Left lung (tissue), 10 donors: ENCODE data around the gene CLPSL1. TPM values are rescaled to one million over a fixed set of nuclear protein-coding genes. Genes with fewer than 3 reads are reported as not detected.

ENCODE experiments used
- ATAC-seq: fragments of 200-7000 bp; cut with Tn5 transposase; one replicate; pipeline ENCODE4 v1.9.1; 2020; ENCODE audit warnings: moderate library complexity
- DNase-seq, 4 donors: peaks; one replicate each; pipeline ENCODE4 v3.0.0-alpha.2; 2013 to 2020
- H3K27ac ChIP-seq, 2 donors: fragments of 200-600 bp; sonication (generic) in 1 of 2; one replicate each; pipeline versions ENCODE4 v1.5.0 to v1.8.0; 2020 to 2021
- H3K27me3 ChIP-seq, 2 donors: fragments of 200-600 bp; sonication (generic) in 1 of 2; one replicate each; pipeline versions ENCODE4 v1.5.0 to v1.8.0; 2020 to 2021
- H3K36me3 ChIP-seq, 2 donors: fragments of 200-600 bp; sonication (generic) in 1 of 2; one replicate each; pipeline versions ENCODE4 v1.5.0 to v1.8.0; 2020 to 2021
- H3K4me1 ChIP-seq, 2 donors: fragments of 200-600 bp; one replicate each; pipeline ENCODE4 v1.8.0; 2021
- H3K4me3 ChIP-seq, 2 donors: fragments of 200-600 bp; sonication (generic) in 1 of 2; one replicate each; pipeline versions ENCODE4 v1.5.0 to v1.8.0; 2020 to 2021; ENCODE audit warnings: mild to moderate bottlenecking in 1 of 2
- H3K9me3 ChIP-seq, 2 donors: fragments of 200-600 bp; sonication (generic) in 1 of 2; one replicate each; pipeline versions ENCODE4 v1.5.0 to v1.8.0; 2020 to 2021
- CTCF ChIP-seq, 2 donors: fragments of 200-600 bp; sonication (generic) in 1 of 2; IDR thresholded peaks; one replicate each; pipeline versions ENCODE4 v1.5.0 to v1.8.0; 2021; ENCODE audit warnings: antibody characterized with exemption in 2 of 2
- intact Hi-C, 2 donors: fragments of 100-400 bp; cut with DNase I; formaldehyde crosslinking; loops; one replicate each; pipeline versions ENCODE4 v1.11.2 to v1.14.2; 2022
- polyA plus RNA-seq, 6 donors: library from polyadenylated mRNA; unstranded; fragments of 120-200 nt; gene quantifications; one replicate each; pipeline ENCODE4 v1.2.1, GENCODE V29; 2013; ENCODE audit not compliant: insufficient read length in 6 of 6
- total RNA-seq, 2 donors: library from RNA; stranded (reverse); fragmentation: NEBNext Ultra II Directional; extraction: Animal tissue kit (Norgen Biotek cat#: 25700); gene quantifications; one replicate each; pipeline ENCODE4 v1.2.1, GENCODE V29; 2021
- donor health status: DM: no; HTN: yes; CAD: no.
- donor health status: DM: no; HTN: no; CAD: no.

The CLPSL1 gene
- total and polyA plus RNA-seq, 8 donors, result not detected

GRCh38 chr6:35801148-35801547, 20.3 kb downstream of the CLPSL1 start:
- Histone ChIP-seq H3K4me1 (peaks cover 4 to 6% of the 10 kb centered on the region in 2 donors), H3K36me3 (no peaks in the 10 kb centered on the region), H3K27ac (no peak overlapping the region), H3K9me3 (no peaks in the 10 kb centered on the region), H3K27me3 (peaks cover 0 to 29% of the 10 kb centered on the region in 2 donors), H3K4me3 (no peak overlapping the region)
- ATAC-seq (no peak), DNase-seq (no peak)
- intact Hi-C loops, result no loop called here
- no peak for TF ChIP-seq CTCF (IDR thresholded peaks at IDR 0.05)

DNA sequence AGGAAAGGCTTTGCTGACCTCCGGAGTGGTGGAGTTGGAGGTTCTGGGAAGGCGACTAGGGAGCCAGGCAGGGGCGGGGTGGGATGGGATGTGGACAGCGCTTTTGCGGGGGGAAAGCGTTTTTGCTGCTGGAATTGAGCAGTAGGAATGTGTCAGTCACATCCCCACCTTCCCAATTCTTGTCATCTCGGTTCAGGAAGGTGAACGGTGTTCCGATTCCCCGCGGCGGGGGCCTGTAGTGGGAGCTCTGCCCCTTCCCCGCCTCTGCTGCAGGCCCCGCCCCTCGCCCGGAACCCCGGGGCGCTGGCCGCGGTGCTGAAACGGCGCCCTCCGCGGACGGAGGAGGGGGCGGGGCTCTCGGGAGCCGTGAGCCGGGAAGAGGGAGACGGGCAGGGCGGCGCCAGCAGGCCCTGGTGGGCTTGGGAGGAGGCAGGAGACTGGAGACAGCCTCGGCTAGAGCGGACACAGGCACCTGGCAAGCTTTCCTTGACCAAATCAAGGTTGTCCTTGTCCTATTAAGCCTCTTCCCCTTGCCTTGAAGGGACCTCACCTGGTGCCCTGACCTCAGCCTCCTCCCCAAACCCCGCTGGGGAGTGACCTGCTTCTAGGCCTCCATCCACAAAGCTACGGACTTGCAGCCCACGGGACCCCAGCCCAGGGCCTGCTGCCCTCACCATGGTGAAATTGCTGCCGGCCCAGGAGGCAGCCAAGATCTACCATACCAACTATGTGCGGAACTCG, 24.3 kb downstream of the CLPSL1 start, which contains the start of gene LHFPL5:
TSS of gene LHFPL5 (plus strand) at position 357 of the 741 bp plus-strand sequence. CDS start at position 676, 319 bp downstream.
- H3K4me3 ChIP-seq, result no peak within 1 kb of the TSS
- no peaks in the 10 kb centered on the region for H3K9me3 ChIP-seq
- peak in 3 of 4 donors; percentile 43 to 90 (median 61) for DNase-seq
- intact Hi-C loops, result no loop called here
- H3K27ac ChIP-seq, result no peak within 1 kb of the TSS
- H3K27me3 ChIP-seq, result peaks cover 0 to 44% of the 10 kb centered on the region in 2 donors
- H3K36me3 ChIP-seq, result no peaks in the 10 kb centered on the region
- TF ChIP-seq CTCF (IDR thresholded peaks at IDR 0.05), result no peak
- H3K4me1 ChIP-seq, result peaks cover 4 to 6% of the 10 kb centered on the region in 2 donors
- peak; percentile 99 for ATAC-seq

- peaks cover 0 to 42% of the 10 kb centered on the region in 2 donors for H3K27me3 ChIP-seq
- peaks cover 4 to 6% of the 10 kb centered on the region in 2 donors for H3K4me1 ChIP-seq
- no peaks in the 10 kb centered on the region for H3K36me3 ChIP-seq
- no peaks in the 10 kb centered on the region for H3K9me3 ChIP-seq
- intact Hi-C loops, result no loop called here
- no peak overlapping the region for H3K4me3 ChIP-seq
- ATAC-seq (no peak), DNase-seq (no peak)
- no peak overlapping the region for H3K27ac ChIP-seq
- TF ChIP-seq CTCF (IDR thresholded peaks at IDR 0.05), result no peak
Observed at GRCh38 chr6:35808688-35809087, 27.9 kb downstream of the CLPSL1 start.

DNA sequence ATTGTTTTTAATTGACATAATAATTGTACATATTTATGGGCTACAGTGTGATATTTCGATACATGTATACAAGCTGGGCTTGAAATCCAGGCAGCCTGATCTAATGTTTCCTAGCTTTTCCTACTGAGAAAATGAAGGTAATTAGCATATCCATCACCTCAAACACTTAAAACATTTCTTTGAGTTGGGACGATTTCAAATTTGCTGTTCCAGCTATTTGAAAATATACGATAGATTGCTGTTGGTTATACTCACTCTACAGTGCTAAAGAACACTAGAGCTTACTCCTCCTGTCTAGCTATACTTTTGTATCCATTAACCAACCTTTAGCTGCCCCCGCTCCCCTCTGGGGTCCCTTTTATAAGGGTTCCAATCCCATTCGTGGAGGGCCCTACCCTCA, 29.0 kb downstream of the CLPSL1 start:
- DNase-seq (no peak), ATAC-seq (no peak)
- TF ChIP-seq CTCF (IDR thresholded peaks at IDR 0.05), result no peak
- H3K9me3 ChIP-seq, result no peaks in the 10 kb centered on the region
- no peak overlapping the region for H3K4me3 ChIP-seq
- intact Hi-C loops, result no loop called here
- no peak overlapping the region for H3K27ac ChIP-seq
- H3K27me3 ChIP-seq, result peaks cover 0 to 31% of the 10 kb centered on the region in 2 donors
- no peaks in the 10 kb centered on the region for H3K36me3 ChIP-seq
- H3K4me1 ChIP-seq, result peaks cover 4 to 6% of the 10 kb centered on the region in 2 donors

DNA sequence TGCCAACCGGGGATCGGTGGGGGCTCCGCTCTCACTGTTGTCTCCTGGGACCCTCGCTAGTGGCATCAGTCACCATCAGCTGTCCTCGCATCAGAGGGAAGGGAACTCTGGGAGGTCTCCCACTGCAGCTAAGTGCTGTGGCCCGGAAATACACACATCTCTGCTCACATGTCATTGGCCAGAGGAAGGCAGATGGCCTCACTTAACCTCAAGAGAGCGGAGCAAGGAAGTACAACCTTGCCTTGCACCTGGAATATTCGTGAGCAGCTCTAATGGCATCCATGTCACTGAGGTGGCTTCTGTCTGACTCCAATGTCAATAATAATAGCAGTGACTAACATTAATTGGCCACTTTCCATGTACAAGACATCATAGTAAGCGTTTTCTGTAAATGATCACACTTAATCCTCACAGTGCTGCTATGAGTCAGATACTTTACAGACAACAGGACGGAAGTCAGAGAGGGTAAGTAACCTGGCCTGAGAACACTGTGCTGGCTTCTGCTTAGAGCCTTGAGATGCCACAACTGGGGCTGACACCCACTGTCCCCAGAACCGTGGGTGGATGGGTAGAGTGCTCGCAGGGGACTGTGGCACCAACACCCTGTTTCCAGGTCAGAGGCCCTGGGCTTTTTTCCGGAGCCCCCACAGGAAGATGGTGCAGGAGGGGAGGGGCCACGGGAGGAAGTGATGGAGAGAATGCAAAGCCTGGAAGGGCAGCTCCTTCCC, 30.3 kb downstream of the CLPSL1 start:
- Histone ChIP-seq H3K4me3 (no peak overlapping the region), H3K27me3 (peaks cover 0 to 18% of the 10 kb centered on the region in 2 donors), H3K4me1 (no peaks in the 10 kb centered on the region), H3K27ac (no peak overlapping the region), H3K36me3 (no peaks in the 10 kb centered on the region), H3K9me3 (peaks cover 0 to under 1% of the 10 kb centered on the region in 2 donors)
- DNase-seq, result no peak
- TF ChIP-seq CTCF (IDR thresholded peaks at IDR 0.05), result no peak
- intact Hi-C loops, result no loop called here
- peak; percentile 84 for ATAC-seq
